Measurements from ENCODE around the gene CTDSPL.

The CTDSPL gene

DNA sequence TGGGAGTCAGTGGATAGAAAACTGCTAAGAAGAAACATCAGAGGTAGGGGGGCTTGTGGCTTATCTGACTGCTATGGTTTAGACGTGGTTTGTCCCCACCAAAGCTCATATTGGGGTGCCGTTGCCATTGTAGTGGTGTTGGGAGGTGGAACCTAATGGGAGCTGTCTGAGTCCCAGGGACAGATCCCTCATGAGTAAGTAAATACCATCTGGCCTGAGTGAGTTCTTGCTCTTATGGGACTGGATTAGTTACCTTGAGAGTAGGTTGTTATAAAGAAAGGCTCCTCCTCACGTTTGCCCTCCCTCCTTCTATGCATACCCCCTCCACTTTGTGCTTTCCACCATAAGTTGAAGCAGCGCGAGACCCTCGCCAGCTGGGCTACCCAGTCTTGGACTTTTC, 75.5 kb downstream of the CTDSPL start:
- TF ChIP-seq, protein P1, sequence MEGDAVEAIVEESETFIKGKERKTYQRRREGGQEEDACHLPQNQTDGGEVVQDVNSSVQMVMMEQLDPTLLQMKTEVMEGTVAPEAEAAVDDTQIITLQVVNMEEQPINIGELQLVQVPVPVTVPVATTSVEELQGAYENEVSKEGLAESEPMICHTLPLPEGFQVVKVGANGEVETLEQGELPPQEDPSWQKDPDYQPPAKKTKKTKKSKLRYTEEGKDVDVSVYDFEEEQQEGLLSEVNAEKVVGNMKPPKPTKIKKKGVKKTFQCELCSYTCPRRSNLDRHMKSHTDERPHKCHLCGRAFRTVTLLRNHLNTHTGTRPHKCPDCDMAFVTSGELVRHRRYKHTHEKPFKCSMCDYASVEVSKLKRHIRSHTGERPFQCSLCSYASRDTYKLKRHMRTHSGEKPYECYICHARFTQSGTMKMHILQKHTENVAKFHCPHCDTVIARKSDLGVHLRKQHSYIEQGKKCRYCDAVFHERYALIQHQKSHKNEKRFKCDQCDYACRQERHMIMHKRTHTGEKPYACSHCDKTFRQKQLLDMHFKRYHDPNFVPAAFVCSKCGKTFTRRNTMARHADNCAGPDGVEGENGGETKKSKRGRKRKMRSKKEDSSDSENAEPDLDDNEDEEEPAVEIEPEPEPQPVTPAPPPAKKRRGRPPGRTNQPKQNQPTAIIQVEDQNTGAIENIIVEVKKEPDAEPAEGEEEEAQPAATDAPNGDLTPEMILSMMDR (IDR thresholded peaks at IDR 0.05; ENCODE audit: insufficient read depth, low read depth, low read length, missing control alignments): no peak
- H3K4me3 ChIP-seq (ENCODE audit: low read length): no peak overlapping the region
- no peak for DNase-seq (ENCODE audit: low read depth)

DNA sequence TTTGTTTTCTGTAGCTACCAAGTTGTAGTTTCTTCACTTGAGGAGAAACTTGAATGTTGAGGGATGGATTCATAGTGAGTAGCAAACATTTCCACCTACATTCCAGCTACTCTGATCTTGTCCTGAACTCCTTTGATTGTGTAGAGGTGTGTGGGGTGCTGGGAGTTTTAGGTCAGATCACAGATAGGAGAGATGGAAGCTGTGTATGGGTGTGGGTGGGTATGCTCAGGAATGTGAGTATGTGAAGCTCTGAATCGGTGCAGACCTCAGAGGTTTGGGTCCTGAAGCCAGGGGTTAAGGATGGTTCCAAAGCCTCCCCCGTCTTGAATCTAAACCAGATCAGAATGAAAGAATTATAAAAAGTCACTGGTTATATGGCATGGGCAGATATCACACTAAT, 76.3 kb downstream of the CTDSPL start:
- TF ChIP-seq, protein P1 (IDR thresholded peaks at IDR 0.05; ENCODE audit: insufficient read depth, low read depth, low read length, missing control alignments): no peak
- no peak overlapping the region for H3K4me3 ChIP-seq (ENCODE audit: low read length)
- DNase-seq (ENCODE audit: low read depth): no peak

DNA sequence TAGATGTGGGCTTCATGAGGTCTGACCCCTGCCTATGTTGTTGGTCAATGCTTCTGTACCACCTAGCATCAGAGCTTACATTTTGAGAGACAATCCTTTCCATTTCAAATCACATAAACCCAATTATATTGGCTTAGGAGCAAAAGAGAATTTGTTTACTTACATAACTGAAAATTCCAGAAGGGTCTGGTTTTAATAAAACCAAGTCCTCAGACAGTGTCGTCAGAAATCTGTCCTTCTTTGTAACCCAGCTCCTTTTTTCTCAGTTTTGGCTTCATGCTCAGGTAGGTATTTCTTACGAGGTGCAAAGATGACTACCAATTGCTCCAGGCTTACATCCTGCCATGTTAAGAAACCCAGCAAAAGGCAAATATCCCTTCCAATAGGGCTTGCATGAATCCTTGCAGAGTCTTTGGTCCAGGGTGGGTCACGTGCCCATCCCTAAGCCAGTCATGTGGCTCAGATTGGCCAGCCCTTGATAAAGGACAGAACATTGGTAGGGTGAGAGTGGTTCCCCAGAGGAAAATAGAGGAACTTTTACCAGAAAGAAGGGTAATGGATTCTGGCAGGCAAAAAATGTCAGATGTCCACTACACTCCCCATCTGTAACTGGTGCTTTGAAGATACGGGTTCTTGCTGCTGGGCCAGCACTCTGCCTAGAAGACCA, 78.7 kb downstream of the CTDSPL start:
- H3K4me3 ChIP-seq (ENCODE audit: low read length): no peak overlapping the region

DNA sequence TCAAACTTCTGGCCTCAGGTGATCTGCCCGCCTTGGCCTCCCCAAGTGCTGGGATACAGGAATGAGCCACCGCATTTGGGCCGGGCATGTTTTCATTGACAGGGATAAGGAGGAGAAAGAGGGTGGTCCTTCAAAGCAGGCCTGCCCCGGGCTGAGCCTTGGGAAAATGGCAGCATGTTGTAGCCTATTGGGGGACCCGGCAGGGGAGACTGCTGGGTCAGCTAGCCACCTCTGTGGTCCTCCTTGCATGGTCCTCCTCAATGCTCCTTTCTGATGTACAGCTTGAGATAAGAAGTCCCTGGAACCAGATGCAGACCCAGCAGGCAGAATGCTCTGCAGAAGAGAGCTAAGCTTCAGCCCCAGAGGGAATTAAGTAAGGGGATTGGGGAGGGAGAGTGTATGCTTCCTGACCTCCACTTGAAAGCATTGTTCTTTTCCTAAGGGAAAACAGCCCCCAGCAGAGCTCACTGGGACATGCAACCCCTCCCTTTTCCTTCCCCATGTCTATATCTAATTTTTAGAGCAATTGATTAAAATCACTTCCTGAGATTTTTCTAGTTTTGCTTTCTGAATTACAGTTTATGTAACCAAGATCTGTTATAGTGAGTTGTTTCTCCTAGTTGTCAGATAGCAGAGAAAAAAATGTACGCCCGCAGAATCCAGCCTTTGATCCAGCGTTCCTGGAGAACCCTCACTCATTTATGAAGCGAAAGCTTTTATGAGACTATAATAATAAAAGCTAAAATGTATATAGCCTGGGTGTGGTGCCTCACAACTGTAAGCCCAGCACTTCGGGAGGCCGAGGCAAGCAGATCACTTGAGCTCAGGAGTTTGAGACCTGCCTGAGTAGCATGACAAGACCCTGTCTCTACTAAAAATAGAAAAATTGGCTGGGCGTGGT, 80.2 kb downstream of the CTDSPL start:
- TF ChIP-seq, protein P1 (IDR thresholded peaks at IDR 0.05; ENCODE audit: insufficient read depth, low read depth, low read length, missing control alignments): no peak
- H3K4me3 ChIP-seq (ENCODE audit: low read length): no peak overlapping the region
- no peak for DNase-seq (ENCODE audit: low read depth)

More for the DNA sequence above, 78.7 kb downstream of the CTDSPL start:
- no peak for DNase-seq (ENCODE audit: low read depth)
- TF ChIP-seq, protein P1 (IDR thresholded peaks at IDR 0.05; ENCODE audit: insufficient read depth, low read depth, low read length, missing control alignments): no peak

DNA sequence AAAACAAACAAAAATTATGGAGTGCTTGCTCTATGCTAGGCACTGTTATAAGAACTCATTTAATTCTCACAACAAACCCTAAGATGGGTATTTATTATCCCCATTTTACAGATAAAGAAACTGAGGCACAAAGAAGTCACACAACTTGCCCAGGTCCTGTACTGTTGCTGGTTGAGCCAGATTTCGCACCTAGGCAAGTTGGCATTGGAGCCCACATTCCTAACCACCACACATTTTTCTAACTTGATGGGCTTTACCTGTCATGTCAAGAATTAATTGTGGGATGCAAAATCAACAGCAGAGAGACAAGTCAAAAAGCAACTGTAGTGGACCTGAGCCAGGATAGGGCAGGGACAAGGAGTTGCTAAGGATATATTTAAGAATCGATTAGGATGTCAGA, 81.0 kb downstream of the CTDSPL start:
- TF ChIP-seq, protein P1 (IDR thresholded peaks at IDR 0.05; ENCODE audit: insufficient read depth, low read depth, low read length, missing control alignments): no peak
- DNase-seq (ENCODE audit: low read depth): no peak

DNA sequence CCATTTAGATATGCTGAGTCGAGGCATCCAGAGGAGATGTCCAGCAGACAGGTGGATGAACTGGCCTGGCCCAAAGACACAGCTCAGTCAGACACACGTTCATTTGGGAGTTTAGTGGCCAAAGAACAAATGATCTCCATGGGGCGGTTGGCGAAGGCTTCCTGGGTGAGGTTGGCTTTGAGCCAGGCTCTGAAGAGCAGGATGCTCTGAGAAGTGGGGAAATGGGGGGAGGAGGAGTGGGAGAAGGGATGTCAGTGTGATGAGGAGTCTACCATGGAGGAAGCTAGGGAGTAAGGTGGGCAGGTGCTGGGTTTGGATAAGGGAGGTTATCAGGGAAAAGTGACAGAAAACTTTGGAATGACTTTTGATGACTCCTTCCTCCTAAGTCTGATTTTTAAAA, 81.4 kb downstream of the CTDSPL start:
- DNase-seq (ENCODE audit: low read depth): no peak
- TF ChIP-seq, protein P1 (IDR thresholded peaks at IDR 0.05; ENCODE audit: insufficient read depth, low read depth, low read length, missing control alignments): no peak
- no peak overlapping the region for H3K4me3 ChIP-seq (ENCODE audit: low read length)

More for the DNA sequence above, 81.0 kb downstream of the CTDSPL start:
- no peak overlapping the region for H3K4me3 ChIP-seq (ENCODE audit: low read length)
